ENCODE measurements around the gene SETSIP. TPM values are rescaled to one million over a fixed set of nuclear protein-coding genes. Genes with fewer than 3 reads are reported as not detected.
A peak's percentile ranks its signal among the peaks of the same experiment; 100 is the strongest.

Gene SETSIP, protein sequence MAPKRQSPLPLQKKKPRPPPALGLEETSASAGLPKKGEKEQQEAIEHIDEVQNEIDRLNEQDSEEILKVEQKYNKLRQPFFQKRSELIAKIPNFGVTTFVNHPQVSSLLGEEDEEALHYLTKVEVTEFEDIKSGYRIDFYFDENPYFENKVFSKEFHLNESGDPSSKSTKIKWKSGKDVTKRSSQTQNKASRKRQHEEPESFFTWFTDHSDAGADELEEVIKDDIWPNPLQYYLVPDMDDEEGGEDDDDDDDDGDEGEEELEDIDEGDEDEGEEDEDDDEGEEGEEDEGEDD
- total RNA-seq (not detected), polyA plus RNA-seq (not detected)

DNA sequence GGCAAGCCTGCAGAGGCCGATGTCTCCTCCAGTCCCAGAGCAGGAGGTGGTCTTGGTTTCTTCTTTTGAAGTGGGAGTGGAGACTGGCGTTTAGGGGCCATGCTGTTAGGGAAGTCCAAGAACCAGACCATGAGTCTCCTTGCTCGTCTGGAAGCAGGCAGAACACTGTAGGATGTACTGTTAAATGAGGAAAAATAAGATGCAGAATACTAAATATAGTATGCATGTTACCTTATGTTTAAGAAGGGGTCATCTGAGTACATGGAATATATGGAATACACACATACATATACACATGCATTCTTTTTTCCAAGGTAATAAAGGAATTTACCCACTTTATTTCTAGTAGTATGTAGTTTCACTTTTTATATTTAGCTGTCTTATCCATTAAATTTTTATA is at the start of gene SETSIP:
SETSIP (minus strand) TSS at position 101 of the 400 bp plus-strand sequence; CDS start at position 101, 0 bp downstream.
- Histone ChIP-seq H3K27ac (ENCODE audit: insufficient read depth, low read length, poor library complexity, severe bottlenecking) (no peak within 1 kb of the TSS), H3K4me1 (ENCODE audit: control insufficient read depth, insufficient read depth, low read length, poor library complexity, severe bottlenecking) (peaks cover 5% of the 10 kb centered on the region), H3K9me3 (ENCODE audit: control insufficient read depth in 2 of 2, low read length in 2 of 2) (no peaks in the 10 kb centered on the region), H3K36me3 (ENCODE audit: control insufficient read depth, insufficient read depth, low read length) (no peaks in the 10 kb centered on the region), H3K4me3 (ENCODE audit: low read depth, low read length) (no peak within 1 kb of the TSS), H3K27me3 (ENCODE audit: control insufficient read depth, insufficient read depth, low read length) (no peaks in the 10 kb centered on the region)
- H3K36me3 Mint-ChIP-seq = no peaks in the 10 kb centered on the region
- H3K9me3 Mint-ChIP-seq = no peaks in the 10 kb centered on the region
- ATAC-seq (ENCODE audit: low read depth in 2 of 2) = no peak
- DNase-seq = no peak
- H3K4me1 Mint-ChIP-seq = peaks cover 0 to 7% (median 6%) of the 10 kb centered on the region in 4 donors
- H3K27me3 Mint-ChIP-seq = peaks cover 13% of the 10 kb centered on the region
- H3K4me3 Mint-ChIP-seq = no peak within 1 kb of the TSS
- H3K27ac Mint-ChIP-seq = no peak within 1 kb of the TSS

DNA sequence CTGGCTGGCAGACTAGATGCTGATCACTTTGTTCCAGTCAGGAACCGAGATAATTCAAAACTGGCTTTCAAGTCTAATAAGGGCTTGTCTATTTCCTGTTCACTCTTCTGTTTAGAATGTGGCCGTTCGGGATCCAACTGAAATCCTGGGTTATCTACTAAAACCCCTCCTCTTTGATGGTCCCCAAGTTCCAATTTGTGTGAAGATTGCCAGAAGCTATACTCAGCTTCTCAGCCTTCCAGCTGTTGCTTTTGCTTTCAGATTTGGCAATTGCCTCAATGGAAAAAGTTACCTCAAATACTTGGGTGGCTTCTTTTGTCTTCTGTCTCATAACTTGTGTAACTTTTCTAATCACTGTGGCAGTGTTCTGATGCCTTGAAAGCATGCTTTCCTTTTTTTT is 48.7 kb upstream of the SETSIP start:
- H3K27ac Mint-ChIP-seq = peak overlapping the region in 1 of 3 donors; percentile 28
- Histone ChIP-seq H3K27me3 (ENCODE audit: control insufficient read depth, insufficient read depth, low read length) (no peaks in the 10 kb centered on the region), H3K9me3 (ENCODE audit: control insufficient read depth in 2 of 2, low read length in 2 of 2) (no peaks in the 10 kb centered on the region), H3K27ac (ENCODE audit: insufficient read depth, low read length, poor library complexity, severe bottlenecking) (no peak overlapping the region), H3K36me3 (ENCODE audit: control insufficient read depth, insufficient read depth, low read length) (no peaks in the 10 kb centered on the region), H3K4me3 (ENCODE audit: low read depth, low read length) (peak overlapping the region; percentile 56), H3K4me1 (ENCODE audit: control insufficient read depth, insufficient read depth, low read length, poor library complexity, severe bottlenecking) (no peaks in the 10 kb centered on the region)
- ATAC-seq (ENCODE audit: low read depth in 2 of 2) (peak in 1 of 2 donors; percentile 16), DNase-seq (peak in 2 of 3 donors; percentile 1 to 33)
- H3K27me3 Mint-ChIP-seq = no peaks in the 10 kb centered on the region
- no peaks in the 10 kb centered on the region for H3K36me3 Mint-ChIP-seq
- peaks cover 3 to 17% (median 10%) of the 10 kb centered on the region in 4 donors for H3K4me1 Mint-ChIP-seq
- peak overlapping the region; percentile 12 to 79 (median 50) for H3K4me3 Mint-ChIP-seq
- H3K9me3 Mint-ChIP-seq = peaks cover 0 to 5% (median 0%) of the 10 kb centered on the region in 7 donors

DNA sequence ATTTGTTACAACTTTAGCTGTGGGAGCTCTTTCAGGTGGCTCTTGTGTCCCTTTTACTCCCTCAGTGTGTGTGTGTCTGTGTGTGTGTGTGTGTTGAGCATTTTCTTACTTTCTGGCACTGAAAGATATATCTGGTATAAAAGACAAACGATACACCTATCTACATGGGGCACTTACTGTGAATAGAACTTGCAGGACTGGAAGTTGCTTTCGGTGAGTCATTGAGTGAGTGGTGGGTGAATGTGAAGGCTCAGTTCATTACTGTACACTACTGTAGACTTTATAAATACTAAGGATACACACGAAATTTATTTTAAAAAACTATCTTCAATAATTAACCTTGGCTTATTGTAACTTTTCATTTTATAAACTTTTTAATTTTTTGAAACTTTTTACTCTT is 43.6 kb upstream of the SETSIP start:
- no peak for DNase-seq
- H3K27me3 Mint-ChIP-seq = no peaks in the 10 kb centered on the region
- no peak overlapping the region for H3K27ac ChIP-seq (ENCODE audit: insufficient read depth, low read length, poor library complexity, severe bottlenecking)
- ATAC-seq (ENCODE audit: low read depth in 2 of 2) = no peak
- no peaks in the 10 kb centered on the region for H3K9me3 ChIP-seq (ENCODE audit: control insufficient read depth in 2 of 2, low read length in 2 of 2)
- no peak overlapping the region for H3K4me3 Mint-ChIP-seq
- H3K4me3 ChIP-seq (ENCODE audit: low read depth, low read length) = no peak overlapping the region
- H3K36me3 ChIP-seq (ENCODE audit: control insufficient read depth, insufficient read depth, low read length) = no peaks in the 10 kb centered on the region
- no peaks in the 10 kb centered on the region for H3K9me3 Mint-ChIP-seq
- peaks cover 3% of the 10 kb centered on the region for H3K36me3 Mint-ChIP-seq
- peaks cover 2 to 14% (median 6%) of the 10 kb centered on the region in 4 donors for H3K4me1 Mint-ChIP-seq
- H3K27ac Mint-ChIP-seq = no peak overlapping the region
- no peaks in the 10 kb centered on the region for H3K27me3 ChIP-seq (ENCODE audit: control insufficient read depth, insufficient read depth, low read length)
- no peaks in the 10 kb centered on the region for H3K4me1 ChIP-seq (ENCODE audit: control insufficient read depth, insufficient read depth, low read length, poor library complexity, severe bottlenecking)

DNA sequence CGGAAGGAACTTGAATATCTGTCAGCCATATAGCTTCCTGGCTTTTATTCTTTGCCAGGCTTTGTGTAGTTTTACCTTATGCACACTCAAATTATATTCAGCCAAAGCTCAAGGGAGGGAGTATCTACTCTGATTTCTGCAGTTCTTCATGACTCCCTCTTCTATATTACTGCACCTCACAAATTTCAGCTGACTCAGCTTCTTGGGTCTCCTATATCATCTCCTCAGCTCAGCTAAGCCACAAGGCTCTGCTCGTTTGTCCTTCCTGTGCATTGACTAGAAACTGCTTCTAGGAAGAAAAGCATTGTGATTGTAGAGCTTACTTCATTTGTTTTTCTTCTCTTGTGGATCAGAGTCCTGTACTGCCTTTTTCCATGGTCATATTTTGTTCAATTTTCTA is 42.3 kb upstream of the SETSIP start:
- no peak overlapping the region for H3K4me3 ChIP-seq (ENCODE audit: low read depth, low read length)
- no peaks in the 10 kb centered on the region for H3K36me3 ChIP-seq (ENCODE audit: control insufficient read depth, insufficient read depth, low read length)
- ATAC-seq (ENCODE audit: low read depth in 2 of 2) (no peak), DNase-seq (peak in 1 of 3 donors; percentile 14)
- H3K4me1 ChIP-seq (ENCODE audit: control insufficient read depth, insufficient read depth, low read length, poor library complexity, severe bottlenecking) = no peaks in the 10 kb centered on the region
- Mint-ChIP-seq H3K36me3 (peaks cover 3% of the 10 kb centered on the region), H3K4me1 (peaks cover 0 to 3% (median 1%) of the 10 kb centered on the region in 4 donors), H3K27ac (peak overlapping the region in 2 of 3 donors; percentile 2 to 7), H3K27me3 (no peaks in the 10 kb centered on the region), H3K9me3 (no peaks in the 10 kb centered on the region), H3K4me3 (no peak overlapping the region)
- H3K27me3 ChIP-seq (ENCODE audit: control insufficient read depth, insufficient read depth, low read length) = no peaks in the 10 kb centered on the region
- H3K9me3 ChIP-seq (ENCODE audit: control insufficient read depth in 2 of 2, low read length in 2 of 2) = no peaks in the 10 kb centered on the region
- H3K27ac ChIP-seq (ENCODE audit: insufficient read depth, low read length, poor library complexity, severe bottlenecking) = no peak overlapping the region

DNA sequence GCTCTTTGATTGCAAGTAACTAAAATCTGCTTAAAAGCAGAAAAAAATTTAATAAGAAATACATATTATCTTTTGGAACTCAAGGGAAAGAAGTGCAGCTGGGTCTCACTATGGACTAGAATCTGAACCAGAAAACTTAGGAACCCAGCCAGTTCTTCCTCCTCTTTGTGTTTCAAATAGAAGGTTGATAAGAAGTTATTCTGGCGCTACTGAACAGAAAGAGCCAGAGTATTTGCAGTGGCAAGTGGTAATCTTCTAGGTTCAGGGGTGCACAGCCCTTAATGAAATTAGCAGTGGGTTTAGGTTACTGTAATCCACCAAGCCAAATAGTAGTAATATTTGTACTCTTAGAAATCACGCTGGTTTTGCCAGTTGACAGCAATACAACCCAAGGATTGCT is 33.4 kb upstream of the SETSIP start:
- Histone ChIP-seq H3K9me3 (ENCODE audit: control insufficient read depth in 2 of 2, low read length in 2 of 2) (no peaks in the 10 kb centered on the region), H3K27me3 (ENCODE audit: control insufficient read depth, insufficient read depth, low read length) (no peaks in the 10 kb centered on the region), H3K36me3 (ENCODE audit: control insufficient read depth, insufficient read depth, low read length) (no peaks in the 10 kb centered on the region), H3K4me3 (ENCODE audit: low read depth, low read length) (no peak overlapping the region), H3K27ac (ENCODE audit: insufficient read depth, low read length, poor library complexity, severe bottlenecking) (no peak overlapping the region), H3K4me1 (ENCODE audit: control insufficient read depth, insufficient read depth, low read length, poor library complexity, severe bottlenecking) (no peaks in the 10 kb centered on the region)
- DNase-seq = no peak
- H3K4me1 Mint-ChIP-seq = no peaks in the 10 kb centered on the region
- no peak for ATAC-seq (ENCODE audit: low read depth in 2 of 2)
- no peaks in the 10 kb centered on the region for H3K27me3 Mint-ChIP-seq
- no peak overlapping the region for H3K27ac Mint-ChIP-seq
- peaks cover 14% of the 10 kb centered on the region for H3K36me3 Mint-ChIP-seq
- H3K9me3 Mint-ChIP-seq = no peaks in the 10 kb centered on the region
- no peak overlapping the region for H3K4me3 Mint-ChIP-seq

DNA sequence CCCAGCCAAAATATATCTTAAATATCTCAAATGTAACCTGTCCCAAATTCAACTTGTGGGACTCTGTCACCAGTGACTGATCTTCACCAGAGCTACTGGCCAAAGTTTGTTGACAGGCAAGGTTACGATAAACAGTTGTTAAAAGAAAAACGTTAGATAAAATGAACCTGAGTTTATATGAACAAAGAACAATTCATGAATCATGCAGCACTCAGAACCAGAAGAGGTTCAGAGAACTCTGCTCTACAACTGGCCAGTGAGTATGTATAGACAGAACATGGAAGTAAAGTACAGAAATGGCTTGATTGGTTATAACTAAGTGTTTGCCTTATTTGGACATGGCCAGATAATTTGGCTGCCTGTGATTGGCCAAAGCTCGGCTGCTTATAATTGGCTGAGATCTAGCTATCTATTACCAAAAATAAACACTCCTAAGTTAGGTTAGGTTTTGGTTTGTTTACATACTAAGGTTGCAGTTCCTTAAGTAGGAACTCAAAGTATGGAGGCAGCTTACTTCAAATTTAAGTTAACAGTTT is 30.4 kb upstream of the SETSIP start:
- Mint-ChIP-seq H3K36me3 (peaks cover 25% of the 10 kb centered on the region), H3K4me1 (no peaks in the 10 kb centered on the region), H3K9me3 (peaks cover 0 to 2% (median 0%) of the 10 kb centered on the region in 7 donors), H3K27ac (no peak overlapping the region), H3K27me3 (no peaks in the 10 kb centered on the region), H3K4me3 (no peak overlapping the region)
- Histone ChIP-seq H3K4me3 (ENCODE audit: low read depth, low read length) (no peak overlapping the region), H3K4me1 (ENCODE audit: control insufficient read depth, insufficient read depth, low read length, poor library complexity, severe bottlenecking) (no peaks in the 10 kb centered on the region), H3K27me3 (ENCODE audit: control insufficient read depth, insufficient read depth, low read length) (no peaks in the 10 kb centered on the region), H3K36me3 (ENCODE audit: control insufficient read depth, insufficient read depth, low read length) (peaks cover 3% of the 10 kb centered on the region), H3K27ac (ENCODE audit: insufficient read depth, low read length, poor library complexity, severe bottlenecking) (no peak overlapping the region), H3K9me3 (ENCODE audit: control insufficient read depth in 2 of 2, low read length in 2 of 2) (no peaks in the 10 kb centered on the region)
- no peak for DNase-seq
- ATAC-seq (ENCODE audit: low read depth in 2 of 2) = no peak

DNA sequence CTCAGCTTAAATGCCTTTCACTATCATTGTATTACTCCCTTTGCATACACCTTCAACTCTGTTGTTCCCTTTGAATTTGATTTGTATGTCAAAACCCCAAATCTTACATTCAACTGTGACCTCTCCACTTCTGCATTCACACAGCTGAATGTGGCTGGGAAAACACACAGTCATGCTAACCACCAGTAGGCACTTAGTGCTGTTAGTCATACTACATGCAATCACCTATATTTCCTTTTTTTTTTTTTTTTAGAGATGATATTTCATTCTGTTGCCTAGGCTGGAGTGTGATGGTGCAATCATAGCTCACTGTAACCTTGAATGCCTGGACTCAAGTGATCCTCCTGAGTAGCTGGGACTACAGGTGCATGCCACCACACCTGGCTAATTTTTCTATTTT is 21.1 kb upstream of the SETSIP start:
- no peaks in the 10 kb centered on the region for H3K9me3 ChIP-seq (ENCODE audit: control insufficient read depth in 2 of 2, low read length in 2 of 2)
- Mint-ChIP-seq H3K4me1 (peaks cover 0 to 5% (median 4%) of the 10 kb centered on the region in 4 donors), H3K9me3 (peaks cover 0 to 5% (median 0%) of the 10 kb centered on the region in 7 donors), H3K4me3 (no peak overlapping the region), H3K27ac (no peak overlapping the region), H3K36me3 (peaks cover 25% of the 10 kb centered on the region), H3K27me3 (no peaks in the 10 kb centered on the region)
- no peaks in the 10 kb centered on the region for H3K27me3 ChIP-seq (ENCODE audit: control insufficient read depth, insufficient read depth, low read length)
- no peak for DNase-seq
- H3K4me1 ChIP-seq (ENCODE audit: control insufficient read depth, insufficient read depth, low read length, poor library complexity, severe bottlenecking) = no peaks in the 10 kb centered on the region
- no peak overlapping the region for H3K27ac ChIP-seq (ENCODE audit: insufficient read depth, low read length, poor library complexity, severe bottlenecking)
- ATAC-seq (ENCODE audit: low read depth in 2 of 2) = no peak
- H3K4me3 ChIP-seq (ENCODE audit: low read depth, low read length) = no peak overlapping the region
- peaks cover 2% of the 10 kb centered on the region for H3K36me3 ChIP-seq (ENCODE audit: control insufficient read depth, insufficient read depth, low read length)

DNA sequence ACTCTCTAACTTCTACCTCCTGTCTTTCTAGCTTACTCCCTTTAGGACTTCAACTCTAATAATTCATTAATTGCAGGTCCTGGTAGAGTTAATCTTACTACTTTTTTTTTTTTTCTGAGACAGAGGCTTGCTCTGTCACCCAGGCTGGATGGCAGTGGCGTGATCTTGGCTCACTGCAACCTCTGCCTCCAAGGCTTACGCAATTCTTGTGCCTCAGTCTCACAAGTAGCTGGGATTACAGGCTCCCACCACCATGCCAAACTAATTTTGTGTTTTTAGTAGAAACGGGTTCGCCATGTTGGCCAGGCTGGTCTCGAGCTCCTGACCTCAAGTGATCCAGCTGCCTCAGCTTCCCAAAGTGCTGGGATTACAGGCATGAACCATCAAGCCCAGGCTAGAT is 20.7 kb upstream of the SETSIP start:
- peaks cover 0 to 6% (median 4%) of the 10 kb centered on the region in 4 donors for H3K4me1 Mint-ChIP-seq
- H3K27ac Mint-ChIP-seq = no peak overlapping the region
- H3K9me3 ChIP-seq (ENCODE audit: control insufficient read depth in 2 of 2, low read length in 2 of 2) = no peaks in the 10 kb centered on the region
- ATAC-seq (ENCODE audit: low read depth in 2 of 2) (no peak), DNase-seq (no peak)
- H3K4me3 Mint-ChIP-seq = no peak overlapping the region
- H3K27ac ChIP-seq (ENCODE audit: insufficient read depth, low read length, poor library complexity, severe bottlenecking) = no peak overlapping the region
- H3K36me3 ChIP-seq (ENCODE audit: control insufficient read depth, insufficient read depth, low read length) = no peaks in the 10 kb centered on the region
- peaks cover 0 to 5% (median 0%) of the 10 kb centered on the region in 7 donors for H3K9me3 Mint-ChIP-seq
- H3K27me3 ChIP-seq (ENCODE audit: control insufficient read depth, insufficient read depth, low read length) = no peaks in the 10 kb centered on the region
- H3K36me3 Mint-ChIP-seq = peaks cover 21% of the 10 kb centered on the region
- H3K4me3 ChIP-seq (ENCODE audit: low read depth, low read length) = no peak overlapping the region
- no peaks in the 10 kb centered on the region for H3K4me1 ChIP-seq (ENCODE audit: control insufficient read depth, insufficient read depth, low read length, poor library complexity, severe bottlenecking)
- no peaks in the 10 kb centered on the region for H3K27me3 Mint-ChIP-seq
